K562 (cell line): Measurements from ENCODE around the gene BPIFB6. TPM values are rescaled to one million over a fixed set of nuclear protein-coding genes. Genes with fewer than 3 reads are reported as not detected.
A peak's percentile ranks its signal among the peaks of the same experiment; 100 is the strongest.

Experiments used
- ATAC-seq: fragments of 200-7000 bp; cut with Tn5 transposase; 3 replicates; pipeline ENCODE4 v1.9.1; 2020; ENCODE audit warnings: moderate library complexity
- BruUV-seq: library from RNA; stranded (reverse); fragments of 400-500 nt; replicated peaks from 2 replicates; lab custom pipeline; 2021; lab: Mats Ljungman, UMichigan
- CTCF ChIA-PET: fragments of 300-600 bp; formaldehyde crosslinking; extraction: SDS; loops from one replicate; lab custom pipeline; 2021; ENCODE audit warnings: low intra/inter-chr PET ratio; lab: Yijun Ruan, JAX
- POLR2A ChIA-PET: fragments of 300-600, 350-650 bp; sonication (Branson Sonifier 250); formaldehyde crosslinking; extraction: SDS; loops from one replicate; lab custom pipeline; 2021; ENCODE audit warnings: antibody characterized with exemption, inconsistent platforms; lab: Yijun Ruan, JAX
- DNase-seq, 4 experiments: peaks; one replicate each; pipeline versions ENCODE4 v3.0.0 to v3.0.0-alpha.2; 2011 to 2018; ENCODE audit warnings: low spot score in 3 of 4, mixed read lengths in 3 of 4; ENCODE audit errors: extremely low read depth in 1 of 4
- FAIRE-seq: peaks from 2 replicates; lab custom pipeline; 2011; peaks lifted over from hg19 to GRCh38; lab: Jason Lieb, UNC
- H2AFZ ChIP-seq: 2 replicates; pipeline ENCODE4 v1.6.0; 2011; ENCODE audit warnings: low read depth, low read length, control low read depth, inconsistent platforms
- H3K27ac ChIP-seq: fragments of 200-600 bp; 3 replicates; pipeline ENCODE4 v1.8.0; 2011; ENCODE audit warnings: low read depth, mild to moderate bottlenecking, control low read depth, inconsistent platforms, low read length, moderate library complexity, mixed read lengths; ENCODE audit errors: extremely low read depth
- H3K27me3 ChIP-seq, 2 experiments: fragments of 300-600 bp in 1 of 2; 2 replicates in 1 of 2; 3 replicates in 1 of 2; pipeline versions ENCODE4 v1.6.0 to v1.8.0; 2011; ENCODE audit warnings: inconsistent platforms in 2 of 2, low read length in 2 of 2, mild to moderate bottlenecking in 1 of 2, mixed read lengths in 1 of 2, moderate library complexity in 1 of 2; ENCODE audit not compliant: control insufficient read depth in 2 of 2, insufficient read depth in 2 of 2
- H3K36me3 ChIP-seq: fragments of 300-600 bp; 3 replicates; pipeline ENCODE4 v1.8.0; 2011; ENCODE audit warnings: mild to moderate bottlenecking, low read length, inconsistent platforms; ENCODE audit not compliant: control insufficient read depth, insufficient read depth
- H3K4me1 ChIP-seq, 2 experiments: fragments of 200-600 bp in 1 of 2; replicated peaks in 1 of 2; 2 replicates in 1 of 2; 3 replicates in 1 of 2; pipeline versions ENCODE4 v1.5.1 to v1.8.0; 2011; ENCODE audit warnings: inconsistent platforms in 2 of 2, low read length in 2 of 2, mild to moderate bottlenecking in 1 of 2, mixed read lengths in 1 of 2, moderate library complexity in 1 of 2; ENCODE audit not compliant: control insufficient read depth in 2 of 2, insufficient read depth in 2 of 2
- H3K4me2 ChIP-seq: 2 replicates; pipeline ENCODE4 v1.6.1; 2011; ENCODE audit warnings: low read length, control low read depth, inconsistent platforms, mixed read lengths; ENCODE audit not compliant: insufficient read depth
- H3K4me3 ChIP-seq: fragments of 200-600 bp; sonication (generic), shearing (Covaris generic); 2 replicates; pipeline ENCODE4 v1.5.1; 2016; ENCODE audit warnings: control low read depth, inconsistent platforms
- H3K79me2 ChIP-seq: fragments of 200-600 bp; 3 replicates; pipeline ENCODE4 v1.8.0; 2011; ENCODE audit warnings: low read length, inconsistent platforms; ENCODE audit not compliant: control insufficient read depth, insufficient read depth
- H3K9ac ChIP-seq, 2 experiments: 2 replicates each; pipeline versions ENCODE4 v1.6.0 to v1.6.1; 2011; ENCODE audit warnings: low read depth in 2 of 2, low read length in 2 of 2, control low read depth in 1 of 2, inconsistent platforms in 1 of 2, mild to moderate bottlenecking in 1 of 2, mixed read lengths in 1 of 2; ENCODE audit not compliant: insufficient read depth in 1 of 2
- H3K9me1 ChIP-seq: one replicate; pipeline ENCODE4 v1.6.0; 2011; ENCODE audit warnings: inconsistent platforms, mild to moderate bottlenecking, low read length, moderate library complexity; ENCODE audit not compliant: control insufficient read depth, insufficient read depth
- H3K9me3 ChIP-seq: replicated peaks from 2 replicates; pipeline ENCODE4 v1.5.1; 2011; ENCODE audit warnings: low read depth, low read length, inconsistent platforms; ENCODE audit not compliant: control insufficient read depth, insufficient read depth
- H4K20me1 ChIP-seq: replicated peaks from 2 replicates; pipeline ENCODE4 v1.6.1; 2011; ENCODE audit warnings: low read length, inconsistent platforms, mixed read lengths; ENCODE audit not compliant: control insufficient read depth, insufficient read depth
- BRF1 ChIP-seq: IDR thresholded peaks from 3 replicates; pipeline ENCODE4 v1.6.1; 2011; ENCODE audit warnings: borderline replicate concordance, mild to moderate bottlenecking; ENCODE audit not compliant: insufficient read length; ENCODE audit errors: extremely low read depth
- CREB3 ChIP-seq: fragments of 450-650 bp; conservative IDR thresholded peaks from 2 replicates; pipeline ENCODE4 v1.6.1; 2016; ENCODE audit warnings: missing genetic modification characterization, low read depth, mild to moderate bottlenecking, missing compliant biosample characterization, moderate library complexity
- GTF2B ChIP-seq: IDR thresholded peaks from 2 replicates; pipeline ENCODE4 v1.6.1; 2011; ENCODE audit not compliant: insufficient read length; ENCODE audit errors: extremely low read depth
- IRF2 ChIP-seq: sonication (generic); formaldehyde crosslinking; IDR thresholded peaks from 2 replicates; pipeline ENCODE4 v1.8.1; 2022; ENCODE audit warnings: mild to moderate bottlenecking, missing genetic modification reagents
- RBM25 ChIP-seq: fragments of 200-400 bp; formaldehyde crosslinking; IDR thresholded peaks from 2 replicates; pipeline ENCODE4 v1.6.1; 2018; ENCODE audit warnings: low read length, low read depth, moderate library complexity; ENCODE audit not compliant: severe bottlenecking
- ZFP36 ChIP-seq: fragments of 150-350 bp; IDR thresholded peaks from 2 replicates; pipeline ENCODE4 v1.6.1; 2018; ENCODE audit warnings: low read length, low read depth; ENCODE audit not compliant: partially characterized antibody
- ZNF121 ChIP-seq: sonication (generic); formaldehyde crosslinking; conservative IDR thresholded peaks from 2 replicates; pipeline ENCODE4 v1.8.0; 2022; ENCODE audit warnings: missing genetic modification reagents
- WGBS: fragments of 100-300 bp; shearing (Covaris generic); methylation state at CpG from one replicate; pipeline ENCODE4 v1.1.6; 2016; ENCODE audit warnings: low coverage, mixed read lengths; ENCODE audit not compliant: insufficient coverage; ENCODE audit errors: missing lambda C conversion rate; 5-methylcytosine and 5-hydroxymethylcytosine counted together
- in situ Hi-C: fragments of 300-500 bp; cut with MboI; formaldehyde crosslinking; loops from 4 replicates; pipeline ENCODE4 v1.15.0; 2018; ENCODE audit warnings: inconsistent platforms, mixed read lengths
- intact Hi-C: fragments of 100-400 bp; cut with micrococcal nuclease; formaldehyde crosslinking; loops from 2 replicates; pipeline ENCODE4 v1.14.2; 2022
- polyA plus RNA-seq, 8 experiments: library from polyadenylated mRNA; depleted of rRNA in 4 of 8; stranded (reverse) in 5 of 8; unstranded in 3 of 8; fragments of >200 nt; fragmentation: Nextera tagmentation in 2 of 8; fragmentation: Illumina TruSeq in 1 of 8; extraction: Ambion mirVana in 2 of 8; extraction: Trizol in 1 of 8; gene quantifications; 2 replicates each; pipeline versions ENCODE4 v1.2.1 to v1.2.3, GENCODE V29; 2011 to 2014; ENCODE audit warnings: inconsistent platforms in 1 of 8, missing spikeins in 1 of 8
- total RNA-seq, 7 experiments: library from RNA; depleted of rRNA in 6 of 7; stranded (reverse); fragments of >200 nt in 6 of 7; fragmentation: Illumina TruSeq in 2 of 7; extraction: Trizol in 2 of 7; gene quantifications; 2 replicates each; pipeline versions ENCODE4 v1.2.1 to v1.2.3, GENCODE V29; 2011 to 2021; ENCODE audit warnings: low replicate concordance in 1 of 7

BPIFB6 gene
- total and polyA plus RNA-seq, 9 of the 15 experiments (the other 6 are each of a cell fraction or from before 2014, with no cell fraction given), result not detected

GRCh38 chr20:33082546-33082945, 51.1 kb downstream of the BPIFB6 start (continued):
- no peak for TF ChIP-seq CREB3

- no peak overlapping the region for H3K27ac ChIP-seq
- peaks cover 7% of the 10 kb centered on the region; the same call in 1 of the 2 replicates for H4K20me1 ChIP-seq
- no peak overlapping the region for H2AFZ ChIP-seq
- TF ChIP-seq ZNF121 (CRISPR knock-in tag) (peak; percentile 43; the same call in 1 of the 2 replicates), RBM25 (peak; percentile 71), IRF2 (CRISPR knock-in tag) (no peak), BRF1 (no peak), ZFP36 (peak; percentile 26), GTF2B (no peak)
- TF ChIP-seq, all 486 proteins: peak for 3
- in situ Hi-C loops, result no loop called here
- no peak for FAIRE-seq
- WGBS, result 9% methylated on average over 20 of the region's 20 CpGs
- ChIA-PET CTCF (interaction anchor here (0.7 kb wide), 1 partner anchor 11 kb away, joined by 4 read pairs; no protein-coding TSS in a partner anchor), POLR2A (no interaction called here)
- H3K9me1 ChIP-seq, result no peaks in the 10 kb centered on the region
- H3K4me3 ChIP-seq, result no peak overlapping the region
- no TSS peak for BruUV-seq
- intact Hi-C loops, result no loop called here
- H3K79me2 ChIP-seq, result no peaks in the 10 kb centered on the region
- H3K36me3 ChIP-seq, result no peaks in the 10 kb centered on the region
- H3K9ac ChIP-seq, result no peak overlapping the region
- H3K9me3 ChIP-seq, result no peaks in the 10 kb centered on the region
- DNase-seq, result no peak
- H3K4me1 ChIP-seq, result peaks cover 0 to 5% of the 10 kb centered on the region in 2 experiments; a peak in 1 of 5 replicates
- H3K27me3 ChIP-seq, result peaks cover 14 to 41% of the 10 kb centered on the region in 2 experiments; a peak in 4 of 5 replicates
- ATAC-seq, result no peak
- H3K4me2 ChIP-seq, result no peak overlapping the region
Measured at GRCh38 chr20:33083544-33084340, 52.3 kb downstream of the BPIFB6 start.
